Jurkat, Clone E6-1 (cell line): ENCODE data around the gene RPAP3.

Experiments used
- DNase-seq: peaks from one replicate; pipeline ENCODE4 v3.0.0-alpha.2; 2011; ENCODE audit warnings: low read depth, low spot score
- H3K4me3 ChIP-seq: 2 replicates; pipeline ENCODE4 v1.5.1; 2011; ENCODE audit warnings: mild to moderate bottlenecking, low read length, control low read depth, moderate library complexity

Gene RPAP3

DNA sequence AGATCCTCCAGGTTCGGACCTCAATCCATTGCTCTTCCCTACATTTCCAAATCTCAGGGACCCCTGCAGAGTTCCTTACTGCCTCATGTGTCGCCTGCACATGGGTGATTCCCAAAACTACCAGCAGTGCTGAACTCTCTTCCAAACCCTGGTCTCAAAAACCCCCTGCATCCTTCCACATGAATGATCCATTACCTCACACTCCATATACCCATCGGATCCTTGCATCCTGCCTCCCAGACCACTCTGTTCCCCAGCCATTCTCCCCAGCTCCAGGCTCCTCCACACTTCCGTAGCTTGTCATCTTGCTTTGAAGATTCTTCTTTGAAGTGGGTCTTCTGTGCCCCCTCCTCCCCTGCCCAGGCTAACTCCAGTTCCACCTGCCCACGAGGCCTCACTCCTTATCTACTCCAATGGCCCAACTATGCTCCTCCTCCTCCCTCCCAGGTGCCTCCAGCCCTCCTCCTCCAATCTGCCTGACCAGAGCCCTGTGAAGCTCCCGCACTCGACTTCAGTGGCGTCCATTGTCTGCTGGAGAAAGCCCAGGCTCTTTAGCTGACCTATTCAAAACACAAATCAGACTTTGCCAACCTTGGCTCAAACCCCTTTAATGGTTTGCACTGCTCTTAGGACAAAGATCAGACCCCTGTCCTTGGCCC, 39.1 kb upstream of the RPAP3 start:
- H3K4me3 ChIP-seq = no peak overlapping the region
- no peak for DNase-seq

DNA sequence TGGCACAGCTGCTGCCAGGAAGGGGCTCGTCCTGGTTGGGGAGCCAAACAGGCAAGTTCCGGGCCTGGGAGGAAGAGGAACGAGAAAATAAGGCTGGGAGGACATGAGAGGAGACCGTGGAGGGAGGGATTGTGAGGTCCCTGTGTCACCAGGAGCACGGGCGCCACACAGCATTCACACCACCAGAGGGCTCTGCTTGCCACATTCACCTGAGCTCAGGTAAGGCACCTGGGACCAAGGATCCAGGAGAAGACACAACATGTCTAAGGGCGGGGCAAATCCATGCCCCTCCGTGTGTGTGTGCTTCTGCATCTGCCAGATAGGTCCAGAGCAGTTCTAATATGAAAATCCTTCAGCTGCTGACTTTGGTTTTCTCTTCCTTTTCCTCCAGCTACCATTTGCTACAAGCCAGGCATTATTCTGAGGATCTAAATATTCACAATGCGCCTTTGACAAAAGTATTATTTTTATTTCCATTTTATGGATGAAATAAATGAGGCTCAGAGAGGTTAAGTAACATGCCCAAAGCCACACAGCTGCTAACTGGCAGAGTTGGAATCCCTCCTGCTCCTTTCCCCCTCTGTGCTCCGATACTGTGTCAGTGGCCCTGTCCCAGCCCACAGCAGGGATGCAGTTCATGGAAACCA, 38.3 kb upstream of the RPAP3 start:
- DNase-seq = no peak
- H3K4me3 ChIP-seq = no peak overlapping the region

GRCh38 chr12:47743311-47743860, 37.6 kb upstream of the RPAP3 start:
- DNase-seq = no peak
- H3K4me3 ChIP-seq = no peak overlapping the region

DNA sequence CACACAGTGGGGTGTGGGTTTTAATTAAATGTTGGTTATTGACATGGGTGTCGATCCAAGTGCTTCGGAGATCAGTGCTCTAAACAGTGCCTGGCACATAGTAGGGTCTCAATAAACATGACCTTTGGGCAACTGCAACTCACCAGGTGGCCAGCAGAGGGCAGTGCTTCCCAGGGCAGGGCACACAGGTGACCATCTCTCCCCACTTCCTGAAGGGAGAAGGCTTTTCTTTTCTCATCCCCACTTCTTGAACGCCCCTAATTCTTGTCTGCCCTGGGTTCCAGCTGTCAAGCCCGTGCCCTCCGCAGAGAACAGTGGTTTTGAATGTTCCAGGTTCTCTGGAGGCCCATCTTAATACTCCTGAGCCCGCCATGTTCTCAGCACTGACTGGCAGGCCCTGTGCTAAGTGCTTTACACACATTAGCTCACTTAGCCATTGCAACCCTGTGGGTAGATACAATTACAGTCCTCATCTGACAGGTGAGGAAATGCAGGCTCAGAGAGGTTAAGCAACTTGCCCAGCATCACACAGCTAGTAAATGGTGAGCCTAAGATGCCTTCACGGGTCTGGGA, 36.5 kb upstream of the RPAP3 start:
- DNase-seq = peak; percentile 42
- H3K4me3 ChIP-seq = no peak overlapping the region

DNA sequence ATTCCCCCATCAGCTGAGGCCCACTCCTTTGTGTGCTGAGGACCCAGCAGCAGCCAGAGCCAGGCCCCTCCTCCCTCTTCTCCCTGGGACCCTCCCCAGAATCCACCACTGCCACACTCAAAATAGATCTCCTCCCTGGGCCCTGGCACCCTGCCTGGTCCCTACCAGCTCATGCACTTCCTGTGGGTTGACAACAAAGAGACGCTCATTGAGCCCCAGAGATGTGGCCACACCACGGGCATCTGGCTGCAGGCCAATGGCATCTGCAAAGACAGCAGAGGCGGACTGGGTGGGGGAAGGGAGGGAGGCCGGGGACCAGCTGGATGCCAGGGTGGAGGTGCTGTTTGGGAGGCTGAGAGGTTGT, 35.5 kb upstream of the RPAP3 start:
- no peak overlapping the region for H3K4me3 ChIP-seq
- DNase-seq = peak; percentile 85

DNA sequence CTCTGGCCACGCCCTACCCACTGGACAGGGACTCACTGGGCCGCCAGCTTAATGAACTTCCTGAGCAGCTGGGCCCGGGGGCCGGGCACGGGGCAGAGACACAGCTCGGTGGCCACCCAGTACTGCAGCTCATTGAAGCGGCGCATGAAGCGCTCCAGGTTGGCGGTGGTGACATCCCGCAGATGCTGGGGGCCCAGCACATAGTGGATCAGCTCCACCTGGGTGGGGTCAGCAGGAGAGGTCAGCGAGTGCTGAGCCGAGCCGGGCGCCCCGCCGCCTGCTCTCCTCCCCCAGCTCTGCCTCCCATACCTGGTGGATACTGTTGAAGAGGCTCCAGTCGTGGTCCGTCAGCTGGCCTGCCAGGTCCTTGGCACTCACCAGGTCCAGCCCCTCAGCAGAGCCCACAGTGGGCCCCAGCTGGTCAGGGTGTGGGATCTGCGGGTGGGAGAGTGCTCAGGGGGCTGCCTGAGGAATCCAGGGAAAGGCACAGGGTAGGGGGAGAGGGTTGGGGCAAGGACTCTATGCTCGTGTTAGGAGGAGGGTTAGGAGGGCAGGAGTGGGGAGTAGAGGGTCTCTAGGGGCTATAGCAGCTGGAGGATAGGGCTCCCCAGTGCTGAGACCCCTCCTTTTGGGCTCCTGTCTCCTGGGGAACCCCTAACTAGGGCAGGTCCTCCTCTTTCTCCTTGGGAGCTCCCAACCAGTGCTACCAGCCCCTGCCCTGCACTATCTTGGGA, 34.9 kb upstream of the RPAP3 start:
- no peak overlapping the region for H3K4me3 ChIP-seq
- no peak for DNase-seq

GRCh38 chr12:47739979-47740378, 34.1 kb upstream of the RPAP3 start:
- H3K4me3 ChIP-seq = no peak overlapping the region
- no peak for DNase-seq

DNA sequence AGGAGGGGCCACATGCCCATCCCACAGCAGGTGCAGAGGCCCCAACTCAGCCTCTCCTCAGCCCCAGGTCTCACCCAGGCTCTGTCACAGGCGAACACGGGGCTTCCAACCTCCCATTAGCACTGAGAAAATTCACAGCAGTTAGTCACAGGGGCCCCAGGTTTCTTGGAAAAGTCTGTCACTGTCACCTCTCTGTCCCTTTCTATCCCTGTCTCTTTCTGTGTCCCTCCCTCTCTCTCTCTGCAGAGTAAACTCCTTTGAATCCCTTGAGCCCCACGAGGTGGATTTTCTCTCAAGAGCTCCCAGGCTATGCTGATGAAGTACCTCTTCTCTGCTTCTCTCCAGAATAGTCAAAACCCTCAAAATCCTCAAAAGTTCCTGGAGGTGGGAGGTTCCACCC, 33.5 kb upstream of the RPAP3 start:
- no peak overlapping the region for H3K4me3 ChIP-seq

DNA sequence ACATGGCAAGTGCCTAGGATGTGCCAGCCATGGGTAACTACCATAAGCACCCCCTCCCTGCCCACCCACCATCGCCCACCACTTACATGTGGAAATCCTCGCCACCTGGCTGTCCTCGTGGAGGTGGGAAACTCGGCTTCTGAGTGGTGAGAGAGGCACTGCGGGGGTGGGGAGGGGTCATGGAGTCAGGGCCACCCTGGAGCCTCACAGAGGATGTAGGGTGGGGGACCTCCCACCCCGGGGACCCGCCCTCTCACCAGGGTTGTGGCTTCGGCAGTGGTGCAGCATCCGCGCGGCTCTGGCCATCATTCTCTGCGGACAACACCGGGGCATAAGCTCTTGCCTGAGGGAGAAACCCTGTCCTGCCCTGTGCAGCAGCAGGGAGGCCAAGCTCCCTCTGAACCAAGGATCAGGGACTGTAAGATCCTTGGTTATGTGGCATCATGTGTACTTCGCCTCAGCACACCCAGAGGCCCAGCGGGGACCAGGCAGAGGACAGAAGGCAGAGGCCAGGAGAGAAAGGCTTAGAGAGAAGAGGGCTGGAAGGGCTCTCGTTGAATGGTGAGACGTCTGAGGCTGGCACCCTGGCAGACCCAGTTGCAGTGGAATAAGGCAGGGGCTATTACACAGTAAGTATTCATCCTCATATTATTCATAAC, 32.2 kb upstream of the RPAP3 start:
- DNase-seq = no peak
- H3K4me3 ChIP-seq = no peak overlapping the region

More for the DNA sequence above, 33.5 kb upstream of the RPAP3 start:
- no peak for DNase-seq

GRCh38 chr12:47736877-47737676, 31.2 kb upstream of the RPAP3 start:
- DNase-seq = no peak
- H3K4me3 ChIP-seq = no peak overlapping the region

DNA sequence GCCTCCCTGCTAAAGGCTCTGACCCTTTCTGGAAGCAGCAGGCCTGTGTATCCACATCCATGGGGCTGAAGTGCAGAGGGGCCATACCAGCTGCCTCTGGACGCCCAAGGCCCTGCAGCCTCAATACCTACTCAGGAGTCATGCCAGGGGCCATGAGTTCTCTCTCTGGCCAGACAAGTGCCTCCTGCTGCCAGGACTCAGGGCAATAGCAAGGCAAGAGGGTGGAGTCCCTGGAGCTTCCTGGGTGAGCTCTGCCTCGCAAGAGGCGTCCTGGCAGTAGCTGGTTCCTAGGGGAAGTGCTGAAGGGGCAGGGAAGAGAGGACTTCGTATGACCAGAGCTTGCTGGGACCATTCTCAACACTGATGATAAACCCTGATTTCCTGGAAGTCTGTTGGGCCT, 30.4 kb upstream of the RPAP3 start:
- DNase-seq = no peak

DNA sequence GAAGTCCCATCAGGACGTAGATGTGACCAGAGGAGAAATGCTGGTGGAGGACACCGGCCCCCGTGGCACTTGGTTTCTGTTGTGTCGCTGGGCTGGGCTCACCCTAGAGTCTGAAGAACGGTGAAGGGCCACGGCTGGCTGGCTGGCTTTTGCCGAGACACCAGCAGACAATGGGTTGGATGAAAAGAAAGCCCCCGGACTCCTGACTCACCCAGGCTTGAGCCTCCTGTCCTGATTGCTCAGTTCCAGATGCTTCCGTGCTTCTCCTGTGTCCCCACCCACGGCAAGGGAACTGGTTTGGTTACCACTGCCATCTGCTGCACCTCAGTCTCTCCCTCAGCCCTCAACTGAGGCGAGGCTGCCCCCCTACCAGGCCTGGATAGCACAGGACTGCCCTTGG, 29.8 kb upstream of the RPAP3 start:
- H3K4me3 ChIP-seq = no peak overlapping the region
- no peak for DNase-seq

More for the DNA sequence above, 30.4 kb upstream of the RPAP3 start:
- no peak overlapping the region for H3K4me3 ChIP-seq

DNA sequence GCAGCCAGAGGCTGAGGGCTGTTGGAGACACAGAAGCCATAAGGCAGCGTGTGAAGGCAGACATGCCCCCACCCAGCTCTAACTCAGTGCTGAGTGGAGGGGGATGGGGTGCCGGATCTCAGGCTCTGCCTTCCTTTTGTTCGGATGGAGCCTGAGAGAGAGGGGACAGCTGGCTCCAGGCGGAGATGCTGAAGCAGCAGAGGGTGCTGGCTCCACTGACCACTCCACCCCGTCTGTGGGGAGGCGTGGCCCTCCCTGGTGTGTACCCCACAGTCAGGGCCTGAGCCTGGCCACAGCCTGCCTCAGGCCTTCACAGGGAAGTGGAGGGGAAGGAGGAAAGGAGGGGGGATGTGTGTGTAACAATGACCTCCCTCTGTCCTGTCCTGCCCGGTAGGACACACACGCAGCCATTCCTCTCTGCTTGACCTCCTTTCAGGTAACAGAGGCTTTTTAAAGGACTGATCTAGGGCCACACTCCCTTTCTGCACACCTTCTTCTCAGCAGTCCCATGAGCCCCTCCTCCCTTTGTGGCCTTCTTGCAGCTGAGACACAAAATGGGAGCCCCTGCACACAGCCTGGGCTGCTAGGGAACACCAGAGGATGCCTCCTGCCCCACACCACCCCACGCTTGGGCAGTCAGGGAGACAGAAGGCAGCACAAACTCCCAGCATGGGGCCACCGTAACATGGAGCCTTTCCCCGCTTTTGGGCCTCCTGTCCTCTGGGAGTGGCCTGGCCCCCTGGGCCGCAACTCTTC, 29.1 kb upstream of the RPAP3 start:
- H3K4me3 ChIP-seq = no peak overlapping the region
- DNase-seq = no peak

- DNase-seq = no peak
- no peak overlapping the region for H3K4me3 ChIP-seq
These were observed 27.3 kb upstream of the RPAP3 start for GRCh38 chr12:47733142-47733541.

DNA sequence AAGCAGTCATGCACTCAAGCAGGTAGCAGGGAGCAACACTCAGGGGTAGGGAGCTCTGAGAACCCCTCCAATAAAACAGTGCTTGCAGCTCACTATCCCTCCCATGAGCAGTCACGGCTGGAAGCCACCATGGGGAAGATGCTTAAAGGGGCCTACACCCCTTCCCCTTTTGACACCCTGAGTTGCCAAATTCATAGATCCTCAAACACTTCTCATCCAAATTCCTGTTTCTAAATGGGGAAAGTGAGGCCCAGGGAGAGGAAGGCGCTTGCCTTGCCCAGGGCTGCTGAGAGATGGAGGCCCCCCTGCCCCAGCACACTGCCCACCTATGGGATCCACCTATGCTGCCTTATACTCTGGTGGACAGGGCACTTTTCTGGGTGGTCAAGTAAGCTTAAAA, 26.7 kb upstream of the RPAP3 start:
- no peak for DNase-seq

GRCh38 chr12:47731723-47732122, 25.9 kb upstream of the RPAP3 start:
- no peak for DNase-seq
- H3K4me3 ChIP-seq = no peak overlapping the region

More for the DNA sequence above, 26.7 kb upstream of the RPAP3 start:
- H3K4me3 ChIP-seq = no peak overlapping the region

DNA sequence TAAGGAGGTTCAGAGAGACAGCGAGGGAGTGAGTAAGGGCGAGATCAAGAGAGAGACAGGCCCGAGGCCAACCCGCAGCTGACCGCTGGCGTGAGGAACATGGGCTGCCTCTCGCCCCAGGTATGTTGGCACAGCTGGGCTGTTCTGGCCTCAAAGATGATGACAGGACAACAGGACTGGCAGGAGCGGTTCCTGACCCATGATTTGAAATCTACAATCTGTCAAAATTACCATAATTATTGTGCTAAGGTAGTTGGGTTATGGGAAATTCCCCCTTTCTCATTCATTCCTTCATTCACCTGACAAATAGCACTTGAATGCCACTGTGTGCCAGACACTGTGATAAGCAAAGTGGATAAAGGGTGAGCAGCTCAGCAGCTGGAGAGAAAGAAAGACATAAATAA, 24.5 kb upstream of the RPAP3 start:
- H3K4me3 ChIP-seq = no peak overlapping the region
- DNase-seq = no peak

DNA sequence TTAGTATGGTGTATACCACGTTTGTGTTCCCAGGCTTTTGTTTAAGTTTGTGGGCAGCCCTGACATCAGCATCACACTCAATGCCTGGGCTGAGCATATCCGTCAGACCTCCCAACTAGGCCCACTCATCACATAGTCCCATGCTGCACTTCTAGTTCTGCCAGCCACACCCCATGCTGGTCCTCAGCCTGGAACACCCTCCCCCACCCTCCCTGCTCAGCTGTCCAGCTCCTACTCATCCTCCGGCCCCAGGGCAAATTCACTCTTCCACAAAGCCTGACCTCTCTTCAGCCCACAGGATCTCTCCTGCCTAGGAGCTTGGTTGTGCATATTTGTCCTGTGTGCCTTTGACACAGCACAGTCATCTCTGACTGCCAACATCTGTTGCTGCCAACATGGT, 23.4 kb upstream of the RPAP3 start:
- DNase-seq = no peak
- H3K4me3 ChIP-seq = no peak overlapping the region
